Nephron (organoid): ENCODE data around the gene RBBP7.

ENCODE experiments used
- H3K27ac Mint-ChIP-seq, 3 experiments: 2 replicates each; pipeline ENCODE4 v1.8.0; 2020; ENCODE audit warnings: mixed read lengths in 3 of 3, mild to moderate bottlenecking in 2 of 3, moderate library complexity in 1 of 3
- H3K27me3 Mint-ChIP-seq: 2 replicates; pipeline ENCODE4 v1.8.0; 2021; ENCODE audit warnings: low read depth, mild to moderate bottlenecking, moderate library complexity, mixed read lengths
- H3K36me3 Mint-ChIP-seq: 2 replicates; pipeline ENCODE4 v1.8.0; 2020; ENCODE audit warnings: low read depth, mixed read lengths
- H3K4me1 Mint-ChIP-seq: 2 replicates; pipeline ENCODE4 v1.8.0; 2020; ENCODE audit warnings: mixed read lengths
- H3K4me3 Mint-ChIP-seq, 3 experiments: 2 replicates each; pipeline ENCODE4 v1.8.0; 2020; ENCODE audit warnings: mild to moderate bottlenecking in 3 of 3, mixed read lengths in 3 of 3, moderate library complexity in 2 of 3
- H3K9me3 Mint-ChIP-seq: 2 replicates; pipeline ENCODE4 v1.8.0; 2020; ENCODE audit warnings: mixed read lengths
- TF ChIP-seq, protein P1 (sequence below), 3 experiments: fragments of 200-600 bp; sonication (generic); IDR thresholded peaks; one replicate each; pipeline ENCODE4 v1.5.0; 2021; ENCODE audit warnings: antibody characterized with exemption in 3 of 3; ENCODE audit not compliant: unreplicated experiment in 3 of 3

RBBP7 gene

DNA sequence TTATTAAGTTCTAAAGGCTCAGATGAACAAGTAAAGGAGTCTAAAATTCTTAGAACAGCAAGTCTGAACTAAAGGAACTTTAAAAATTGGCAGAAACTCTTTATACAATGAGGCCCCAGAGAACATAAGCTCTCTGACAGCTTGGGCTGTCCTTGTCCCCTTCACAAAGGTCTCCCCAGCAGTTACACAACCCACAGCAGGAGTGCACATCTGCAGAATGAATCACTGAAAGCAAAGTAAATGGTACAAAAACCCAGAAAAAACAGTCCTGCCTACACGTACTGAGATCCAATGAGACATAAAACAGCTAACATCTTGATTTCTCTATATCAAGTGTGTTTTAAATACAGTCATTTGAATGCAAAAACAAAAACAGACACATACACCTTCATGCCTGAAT, 18.7 kb downstream of the RBBP7 start:
- peaks cover 84% of the 10 kb centered on the region for H3K36me3 Mint-ChIP-seq
- no peaks in the 10 kb centered on the region for H3K4me1 Mint-ChIP-seq

DNA sequence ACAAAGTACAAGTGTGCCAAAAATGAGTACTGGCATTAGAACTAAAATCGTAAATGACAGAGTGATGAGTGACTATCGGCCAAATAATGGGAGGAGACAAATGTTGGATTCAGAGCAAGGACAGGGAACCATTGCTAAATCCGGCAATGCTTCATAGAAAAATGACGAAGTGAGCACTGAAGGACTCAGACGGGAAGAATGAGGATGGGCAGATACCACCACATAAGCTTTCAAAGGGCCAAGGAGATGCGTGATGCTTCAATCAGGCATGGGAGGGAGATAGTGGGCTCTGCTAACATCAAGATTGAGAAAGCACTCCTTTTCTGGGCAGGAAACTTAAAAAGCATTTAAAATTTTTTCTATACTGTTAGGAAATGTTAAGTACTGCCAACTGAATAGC, 21.6 kb downstream of the RBBP7 start:
- no peak overlapping the region for H3K27ac Mint-ChIP-seq
- TF ChIP-seq, protein P1, sequence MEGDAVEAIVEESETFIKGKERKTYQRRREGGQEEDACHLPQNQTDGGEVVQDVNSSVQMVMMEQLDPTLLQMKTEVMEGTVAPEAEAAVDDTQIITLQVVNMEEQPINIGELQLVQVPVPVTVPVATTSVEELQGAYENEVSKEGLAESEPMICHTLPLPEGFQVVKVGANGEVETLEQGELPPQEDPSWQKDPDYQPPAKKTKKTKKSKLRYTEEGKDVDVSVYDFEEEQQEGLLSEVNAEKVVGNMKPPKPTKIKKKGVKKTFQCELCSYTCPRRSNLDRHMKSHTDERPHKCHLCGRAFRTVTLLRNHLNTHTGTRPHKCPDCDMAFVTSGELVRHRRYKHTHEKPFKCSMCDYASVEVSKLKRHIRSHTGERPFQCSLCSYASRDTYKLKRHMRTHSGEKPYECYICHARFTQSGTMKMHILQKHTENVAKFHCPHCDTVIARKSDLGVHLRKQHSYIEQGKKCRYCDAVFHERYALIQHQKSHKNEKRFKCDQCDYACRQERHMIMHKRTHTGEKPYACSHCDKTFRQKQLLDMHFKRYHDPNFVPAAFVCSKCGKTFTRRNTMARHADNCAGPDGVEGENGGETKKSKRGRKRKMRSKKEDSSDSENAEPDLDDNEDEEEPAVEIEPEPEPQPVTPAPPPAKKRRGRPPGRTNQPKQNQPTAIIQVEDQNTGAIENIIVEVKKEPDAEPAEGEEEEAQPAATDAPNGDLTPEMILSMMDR (IDR thresholded peaks at IDR 0.05; ENCODE audit: unreplicated experiment in 3 of 3) = no peak
- peaks cover 86% of the 10 kb centered on the region for H3K36me3 Mint-ChIP-seq
- no peaks in the 10 kb centered on the region for H3K27me3 Mint-ChIP-seq
- H3K4me1 Mint-ChIP-seq = peaks cover 14% of the 10 kb centered on the region
- H3K9me3 Mint-ChIP-seq = no peaks in the 10 kb centered on the region
- no peak overlapping the region for H3K4me3 Mint-ChIP-seq

More for the DNA sequence above, 18.7 kb downstream of the RBBP7 start:
- TF ChIP-seq, protein P1 (IDR thresholded peaks at IDR 0.05; ENCODE audit: unreplicated experiment in 3 of 3) = no peak
- H3K27me3 Mint-ChIP-seq = no peaks in the 10 kb centered on the region
- H3K27ac Mint-ChIP-seq = peak overlapping the region in 2 of 3 experiments; percentile 1 to 19
- H3K4me3 Mint-ChIP-seq = no peak overlapping the region
- H3K9me3 Mint-ChIP-seq = no peaks in the 10 kb centered on the region

DNA sequence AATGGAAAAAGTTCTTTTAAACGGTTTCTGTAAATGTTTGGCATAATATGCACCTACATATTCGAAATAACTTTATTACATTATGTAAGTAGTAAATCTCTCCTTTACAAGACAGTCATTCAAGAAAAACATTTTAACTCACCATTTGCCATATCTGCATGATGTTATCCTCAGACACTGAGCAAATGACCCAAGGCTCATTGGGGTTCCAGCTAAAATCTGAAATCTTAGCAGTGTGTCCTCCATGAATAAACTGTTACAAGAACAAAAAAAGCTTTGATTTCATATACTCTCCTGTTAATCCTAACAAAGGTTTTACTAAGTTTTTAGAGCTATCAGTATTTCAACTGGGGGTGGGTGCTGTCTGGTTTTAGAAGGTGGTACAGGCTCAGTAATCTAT, 24.5 kb downstream of the RBBP7 start:
- H3K27me3 Mint-ChIP-seq = no peaks in the 10 kb centered on the region
- H3K27ac Mint-ChIP-seq = peak overlapping the region in 1 of 3 experiments; percentile 38
- no peak overlapping the region for H3K4me3 Mint-ChIP-seq
- H3K9me3 Mint-ChIP-seq = no peaks in the 10 kb centered on the region
- H3K36me3 Mint-ChIP-seq = peaks cover 91% of the 10 kb centered on the region
- TF ChIP-seq, protein P1 (IDR thresholded peaks at IDR 0.05; ENCODE audit: unreplicated experiment in 3 of 3) = no peak
- H3K4me1 Mint-ChIP-seq = peaks cover 33% of the 10 kb centered on the region

DNA sequence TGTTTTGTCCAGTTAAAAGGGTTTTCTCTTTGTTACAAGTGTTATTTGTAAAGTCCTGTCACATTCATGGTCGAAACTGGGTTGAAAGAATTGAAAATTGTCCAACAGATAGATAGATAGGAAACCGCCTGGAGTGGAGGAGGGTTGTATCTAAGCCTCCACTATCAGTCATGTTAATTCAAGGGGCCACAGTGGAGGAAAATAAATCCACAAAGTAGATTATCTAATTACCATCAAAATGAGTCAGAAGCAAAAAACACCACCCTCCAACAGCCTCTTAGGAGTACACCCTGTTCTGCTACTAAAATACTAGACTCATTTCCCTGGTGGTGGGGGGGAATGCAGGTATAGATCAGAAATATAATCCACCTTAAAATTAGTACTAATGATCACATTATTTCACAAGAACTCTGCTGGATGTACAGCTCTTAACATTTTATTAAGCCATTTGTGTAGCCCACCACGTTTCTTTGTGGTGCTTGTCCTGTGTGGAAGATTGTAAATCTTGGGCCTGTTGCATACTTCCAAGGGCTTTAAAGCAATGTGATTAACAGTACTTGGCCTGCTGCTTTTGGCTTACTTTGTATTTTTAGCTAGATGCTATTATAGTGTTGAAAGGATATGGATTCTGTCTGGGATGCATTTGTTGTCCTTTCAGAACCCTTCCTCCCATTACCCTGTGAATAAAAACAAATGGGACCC, 26.8 kb downstream of the RBBP7 start:
- Mint-ChIP-seq H3K27ac (peak overlapping the region; percentile 76 to 94 (median 87)), H3K4me3 (no peak overlapping the region), H3K4me1 (peaks cover 51% of the 10 kb centered on the region), H3K36me3 (peaks cover 90% of the 10 kb centered on the region), H3K9me3 (no peaks in the 10 kb centered on the region), H3K27me3 (no peaks in the 10 kb centered on the region)
- TF ChIP-seq, protein P1 (IDR thresholded peaks at IDR 0.05; ENCODE audit: unreplicated experiment in 3 of 3) = no peak

DNA sequence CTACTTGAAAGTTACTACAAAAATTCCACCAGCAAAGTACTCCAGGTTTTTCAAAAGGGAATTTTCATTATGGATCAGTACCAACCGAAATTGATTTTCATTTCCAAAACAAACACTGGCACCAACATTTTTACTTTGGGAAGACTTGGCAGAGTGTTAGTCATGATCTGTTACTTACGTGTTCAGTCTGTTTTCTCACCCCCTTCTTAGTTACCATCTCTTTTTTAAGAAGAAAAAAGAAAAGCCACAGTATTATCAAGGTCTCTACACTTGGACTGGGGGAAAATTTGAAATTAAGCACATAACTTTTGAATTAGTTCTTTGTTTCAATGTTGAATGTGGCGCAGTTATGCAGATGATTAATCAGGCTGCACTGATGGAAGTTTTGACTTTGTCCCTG, 27.5 kb downstream of the RBBP7 start:
- peak overlapping the region; percentile 76 to 94 (median 87) for H3K27ac Mint-ChIP-seq
- H3K27me3 Mint-ChIP-seq = no peaks in the 10 kb centered on the region
- H3K4me3 Mint-ChIP-seq = no peak overlapping the region
- H3K9me3 Mint-ChIP-seq = no peaks in the 10 kb centered on the region
- TF ChIP-seq, protein P1 (IDR thresholded peaks at IDR 0.05; ENCODE audit: unreplicated experiment in 3 of 3) = no peak
- H3K36me3 Mint-ChIP-seq = peaks cover 90% of the 10 kb centered on the region
- peaks cover 58% of the 10 kb centered on the region for H3K4me1 Mint-ChIP-seq
